GM12872 (cell line): Measurements from ENCODE around the gene SLC2A11.

ENCODE experiments used
- TF ChIP-seq, protein P1 (sequence below): IDR thresholded peaks from 3 replicates; pipeline ENCODE4 v1.5.1; 2011; ENCODE audit warnings: low read depth, mild to moderate bottlenecking, low read length, moderate library complexity; ENCODE audit not compliant: insufficient read depth

The SLC2A11 gene

DNA sequence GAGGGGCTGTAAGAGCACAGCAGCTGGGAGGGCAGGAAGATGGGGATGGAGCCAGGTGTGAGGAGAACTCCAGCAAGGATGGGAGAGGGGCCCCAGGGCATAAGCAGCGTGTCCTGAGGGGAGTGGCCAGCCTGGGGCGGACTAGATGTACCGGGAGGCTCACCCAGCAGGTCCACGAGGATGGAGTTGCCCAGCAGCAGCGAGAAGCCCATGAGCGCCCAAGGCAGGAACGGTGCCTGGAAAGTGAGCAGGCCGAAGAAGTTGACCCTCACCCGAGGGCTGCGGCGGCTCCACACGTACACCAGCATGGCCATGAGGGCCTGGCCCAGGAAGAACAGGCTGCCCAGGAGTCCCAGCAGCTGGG is 20.2 kb upstream of the SLC2A11 start:
- TF ChIP-seq, protein P1, sequence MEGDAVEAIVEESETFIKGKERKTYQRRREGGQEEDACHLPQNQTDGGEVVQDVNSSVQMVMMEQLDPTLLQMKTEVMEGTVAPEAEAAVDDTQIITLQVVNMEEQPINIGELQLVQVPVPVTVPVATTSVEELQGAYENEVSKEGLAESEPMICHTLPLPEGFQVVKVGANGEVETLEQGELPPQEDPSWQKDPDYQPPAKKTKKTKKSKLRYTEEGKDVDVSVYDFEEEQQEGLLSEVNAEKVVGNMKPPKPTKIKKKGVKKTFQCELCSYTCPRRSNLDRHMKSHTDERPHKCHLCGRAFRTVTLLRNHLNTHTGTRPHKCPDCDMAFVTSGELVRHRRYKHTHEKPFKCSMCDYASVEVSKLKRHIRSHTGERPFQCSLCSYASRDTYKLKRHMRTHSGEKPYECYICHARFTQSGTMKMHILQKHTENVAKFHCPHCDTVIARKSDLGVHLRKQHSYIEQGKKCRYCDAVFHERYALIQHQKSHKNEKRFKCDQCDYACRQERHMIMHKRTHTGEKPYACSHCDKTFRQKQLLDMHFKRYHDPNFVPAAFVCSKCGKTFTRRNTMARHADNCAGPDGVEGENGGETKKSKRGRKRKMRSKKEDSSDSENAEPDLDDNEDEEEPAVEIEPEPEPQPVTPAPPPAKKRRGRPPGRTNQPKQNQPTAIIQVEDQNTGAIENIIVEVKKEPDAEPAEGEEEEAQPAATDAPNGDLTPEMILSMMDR: no peak

DNA sequence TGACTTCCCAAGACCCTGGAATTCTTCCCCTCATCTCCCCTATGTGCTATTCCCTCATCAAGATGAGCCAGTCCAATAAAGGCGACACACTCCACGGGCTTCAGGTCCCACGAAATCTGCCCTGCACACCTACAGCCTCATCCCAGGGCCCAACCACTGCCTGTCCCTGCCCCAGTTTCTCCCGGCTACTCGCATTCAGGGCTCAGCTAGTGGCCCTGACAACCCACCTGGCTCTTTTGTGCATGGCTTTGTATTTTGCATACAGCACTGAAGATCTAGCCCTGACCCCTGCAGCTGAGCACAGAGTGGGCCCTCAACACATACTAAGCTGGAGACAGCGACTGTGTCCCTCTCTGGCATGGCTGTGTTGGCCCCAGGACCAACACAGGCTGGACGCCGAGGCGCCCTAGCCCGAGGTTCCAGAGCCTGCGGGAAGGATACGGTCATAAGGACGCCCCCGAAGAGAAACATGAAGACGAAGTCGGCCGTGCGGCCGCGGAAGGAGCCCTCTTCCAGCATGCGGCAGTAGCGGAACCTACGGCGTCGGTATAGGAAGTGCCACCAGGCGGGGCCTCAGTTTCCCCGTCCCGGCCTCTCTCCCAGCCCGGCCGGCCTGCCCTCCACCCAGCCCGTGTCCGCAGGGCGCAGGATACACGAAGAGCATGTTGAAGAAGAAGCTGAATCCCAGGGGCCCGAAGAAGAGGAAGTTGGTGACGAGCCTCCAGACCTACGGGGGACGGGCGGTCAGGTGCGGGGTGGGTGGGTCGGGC is 19.6 kb upstream of the SLC2A11 start:
- TF ChIP-seq, protein P1: no peak

DNA sequence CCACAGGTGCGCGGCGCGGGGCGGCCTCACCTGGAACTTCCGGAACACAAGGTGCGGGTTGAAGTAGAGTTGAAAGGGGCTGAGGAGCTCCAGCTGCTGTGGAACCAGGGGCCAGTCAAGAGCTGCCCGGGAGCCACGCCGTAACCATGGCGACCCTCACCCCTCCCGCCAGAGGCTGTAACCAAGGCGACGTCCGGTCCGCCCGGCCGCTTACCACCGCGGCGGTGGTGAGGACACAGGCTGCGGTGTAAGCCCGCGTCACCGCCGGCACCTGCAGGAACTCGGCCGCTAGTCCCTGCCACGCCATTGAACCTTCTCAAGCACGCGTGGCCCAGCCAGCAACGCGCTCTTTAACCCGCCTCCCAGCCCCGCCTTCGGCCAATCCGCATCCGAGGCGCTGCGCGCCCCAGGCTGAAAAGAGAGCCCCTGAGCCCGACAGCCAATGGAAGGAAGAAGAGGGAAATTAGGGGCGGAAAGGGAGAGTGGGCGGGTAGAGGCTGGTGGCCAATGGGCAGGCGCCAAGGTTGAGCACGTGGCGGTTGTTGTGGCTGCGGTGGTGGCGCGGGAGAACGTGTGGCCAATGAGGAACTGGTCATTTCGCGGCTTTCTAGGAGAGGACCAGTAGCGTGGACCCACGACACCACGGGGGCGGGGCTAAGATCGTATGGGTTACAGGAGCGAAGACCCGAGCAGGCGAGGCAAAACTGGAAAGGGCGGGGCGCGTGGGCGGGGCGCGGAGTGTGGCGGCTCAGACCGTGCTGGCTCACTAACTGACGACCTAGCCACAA is 18.8 kb upstream of the SLC2A11 start, which contains the start of gene DERL3:
Gene DERL3, minus strand, starts transcription at position 326 of the 788 bp plus-strand sequence. Its CDS starts 19 bp downstream, at position 307.
- TF ChIP-seq, protein P1: no peak

DNA sequence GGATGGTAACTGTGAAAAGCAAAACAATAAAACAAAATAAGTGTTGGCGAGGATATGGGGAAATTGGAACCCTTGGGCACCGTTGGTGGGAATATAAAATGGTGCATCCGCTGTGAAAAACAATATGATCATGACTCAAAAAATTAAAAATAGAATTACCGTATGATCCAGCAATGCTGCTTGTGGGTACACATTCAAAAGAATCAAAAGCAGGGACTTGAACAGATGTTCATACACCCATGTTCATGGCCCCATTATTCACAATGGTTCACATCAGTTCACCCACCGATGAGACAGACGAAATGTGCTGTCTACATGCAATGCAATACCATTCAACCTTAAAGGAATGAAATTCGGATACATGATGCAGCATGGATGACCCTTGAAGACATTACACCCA is 17.6 kb upstream of the SLC2A11 start:
- TF ChIP-seq, protein P1: no peak

DNA sequence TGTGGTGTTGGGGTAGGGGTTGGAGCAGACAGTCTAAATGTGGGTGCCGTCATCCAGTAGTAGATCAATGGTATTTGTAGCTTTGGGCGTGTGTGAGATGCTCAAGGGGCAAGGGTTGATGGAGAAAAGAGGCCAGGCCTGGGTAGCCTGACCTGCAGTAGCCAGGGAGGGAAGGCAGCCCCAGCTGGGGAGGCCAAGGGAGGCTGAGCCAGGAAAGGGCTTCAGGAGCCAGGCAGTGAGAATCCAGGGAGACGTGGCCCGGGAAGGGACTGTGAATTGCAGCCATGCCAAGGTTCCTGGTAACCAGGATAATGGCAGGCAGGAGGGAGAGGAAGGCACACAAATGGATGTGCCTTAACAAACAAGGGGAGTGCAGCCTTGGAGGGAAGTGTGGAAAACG is 16.4 kb upstream of the SLC2A11 start:
- TF ChIP-seq, protein P1: no peak

DNA sequence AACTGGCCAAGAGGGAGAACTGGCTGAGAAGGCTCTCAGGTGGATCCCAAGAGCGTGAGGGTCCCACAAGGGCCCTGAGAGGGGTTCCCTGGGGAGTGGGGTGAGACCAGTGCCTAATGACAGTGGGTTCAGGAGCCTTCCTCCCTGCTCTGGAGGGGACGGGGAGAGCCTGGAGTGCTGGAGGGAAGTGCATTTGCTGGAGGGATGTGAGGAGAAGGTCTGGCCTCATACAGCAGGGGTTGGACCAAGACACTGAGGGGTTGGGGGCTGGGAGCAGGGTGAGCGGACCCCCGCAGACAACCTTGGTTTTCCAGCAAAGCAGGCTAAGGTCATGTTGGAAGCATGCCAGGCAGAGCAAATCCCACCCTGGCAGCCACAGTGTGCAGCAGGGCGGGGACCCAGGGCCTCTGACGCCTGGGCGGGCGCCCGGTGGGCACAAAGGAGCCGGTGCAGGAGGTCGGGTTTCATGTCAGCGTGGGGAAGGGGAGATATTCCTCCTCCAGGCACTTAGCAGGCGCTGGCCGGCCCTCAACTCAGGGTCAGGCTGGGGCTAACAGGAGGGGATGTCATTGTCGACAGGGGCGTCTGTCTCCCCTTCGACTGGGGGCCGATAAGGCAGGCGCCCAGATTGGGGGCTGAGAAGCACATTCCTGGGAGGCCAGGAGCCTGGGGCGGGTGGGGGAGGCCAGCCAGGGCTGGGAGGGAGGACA is 15.8 kb upstream of the SLC2A11 start:
- TF ChIP-seq, protein P1: no peak

DNA sequence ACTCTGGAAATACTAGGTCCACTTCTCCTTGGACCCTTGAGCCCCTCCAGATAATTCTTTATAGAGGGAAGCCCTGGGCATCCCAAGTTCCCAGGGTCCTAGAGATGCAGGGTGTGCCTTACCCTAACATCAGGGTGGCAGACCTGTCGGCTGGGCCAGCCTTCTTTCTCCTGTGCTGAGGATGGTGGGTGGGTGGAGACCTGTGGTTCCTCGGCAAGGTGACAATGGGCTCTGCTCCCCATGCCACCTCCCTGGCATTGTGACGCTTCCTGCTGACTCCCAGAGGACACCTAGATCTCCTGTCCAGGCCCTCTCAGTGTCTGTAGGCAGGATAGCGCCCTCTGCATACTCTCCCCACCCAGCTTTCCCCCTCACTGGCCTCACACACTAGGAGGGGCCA is 15.1 kb upstream of the SLC2A11 start:
- TF ChIP-seq, protein P1: no peak
